A549 (cell line): Measurements from ENCODE around the gene HCFC1R1. TPM values are rescaled to one million over a fixed set of nuclear protein-coding genes. Genes with fewer than 3 reads are reported as not detected.

Source experiments
- CEBPB ChIP-seq, 2 experiments: fragments of >200 bp in 1 of 2; sonication (Bioruptor Twin) in 1 of 2; formaldehyde crosslinking in 1 of 2; IDR thresholded peaks; 2 replicates each; pipeline ENCODE4 v1.6.1; 2012 to 2016
- CHD4 ChIP-seq: fragments of 200-600 bp; sonication (generic); IDR thresholded peaks from 2 replicates; pipeline ENCODE4 v1.6.1; 2016; ENCODE audit warnings: antibody characterized with exemption, mild to moderate bottlenecking, borderline replicate concordance
- E2F6 ChIP-seq: IDR thresholded peaks from 2 replicates; pipeline ENCODE4 v1.6.1; 2012; ENCODE audit warnings: low read depth, borderline replicate concordance
- FOSB ChIP-seq: fragments of 250-450 bp; sonication (Bioruptor Pico); IDR thresholded peaks from 2 replicates; pipeline ENCODE4 v1.5.0; 2020; ENCODE audit warnings: mild to moderate bottlenecking, moderate library complexity
- GATA3 ChIP-seq: IDR thresholded peaks from 2 replicates; pipeline ENCODE4 v1.6.1; 2012; ENCODE audit warnings: borderline replicate concordance
- HEYL ChIP-seq: fragments of 250-450 bp; sonication (Bioruptor Pico); IDR thresholded peaks from 2 replicates; pipeline ENCODE4 v1.8.0; 2021; ENCODE audit warnings: mild to moderate bottlenecking, moderate library complexity
- HOXB5 ChIP-seq: fragments of 250-450 bp; sonication (Bioruptor Pico); IDR thresholded peaks from 2 replicates; pipeline ENCODE4 v1.5.0; 2020; ENCODE audit warnings: mild to moderate bottlenecking, moderate library complexity
- KDM1A ChIP-seq: fragments of 200-600 bp; sonication (generic); IDR thresholded peaks from 2 replicates; pipeline ENCODE4 v1.6.1; 2016; ENCODE audit warnings: low read depth, mild to moderate bottlenecking
- NFE2L2 ChIP-seq: fragments of 150-350 bp; conservative IDR thresholded peaks from 2 replicates; pipeline ENCODE4 v1.6.1; 2014; ENCODE audit warnings: low read length
- NR3C1 ChIP-seq: fragments of >200 bp; sonication (Bioruptor Twin); formaldehyde crosslinking; IDR thresholded peaks from 3 replicates; pipeline ENCODE4 v1.6.1; 2017
- PHF8 ChIP-seq: fragments of 200-600 bp; sonication (generic); IDR thresholded peaks from 2 replicates; pipeline ENCODE4 v1.6.1; 2016; ENCODE audit warnings: low read depth, mild to moderate bottlenecking, antibody characterized with exemption, moderate library complexity, borderline replicate concordance
- POLR2AphosphoS2 ChIP-seq: conservative IDR thresholded peaks from 2 replicates; pipeline ENCODE4 v1.6.1; 2012; ENCODE audit warnings: low read length, improper control_type of control experiment, inconsistent platforms
- REST ChIP-seq: fragments of 200-600 bp; sonication (generic); IDR thresholded peaks from 2 replicates; pipeline ENCODE4 v1.6.1; 2016; ENCODE audit warnings: antibody characterized with exemption, mild to moderate bottlenecking, moderate library complexity
- RNF2 ChIP-seq: fragments of 200-600 bp; sonication (generic); IDR thresholded peaks from 2 replicates; pipeline ENCODE4 v1.6.1; 2016; ENCODE audit warnings: low read depth, mild to moderate bottlenecking, antibody characterized with exemption, moderate library complexity, borderline replicate concordance
- SREBF2 ChIP-seq: fragments of 450-650 bp; IDR thresholded peaks from 2 replicates; pipeline ENCODE4 v1.6.1; 2014; ENCODE audit warnings: mild to moderate bottlenecking, moderate library complexity
- TP53 ChIP-seq: fragments of 250-450 bp; sonication (Bioruptor Pico); IDR thresholded peaks from 2 replicates; pipeline ENCODE4 v1.5.0; 2021; ENCODE audit warnings: mild to moderate bottlenecking, moderate library complexity
- USF2 ChIP-seq: fragments of 450-650 bp; IDR thresholded peaks from 2 replicates; pipeline ENCODE4 v1.6.1; 2014; ENCODE audit warnings: antibody characterized with exemption
- polyA plus RNA-seq, 4 experiments: library from polyadenylated mRNA; depleted of rRNA in 3 of 4; stranded (reverse); fragments of >200 nt; fragmentation: RNase III in 1 of 4; extraction: RNeasy Plus Mini Kit Qiagen cat#74134 plus additional on column Dnase treatment in 1 of 4; gene quantifications; 2 replicates in 3 of 4; 3 replicates in 1 of 4; pipeline ENCODE4 v1.2.3, GENCODE V29; 2011 to 2017
- TF ChIP-seq, protein P1 (sequence below): fragments of 150-350 bp; IDR thresholded peaks from 2 replicates; pipeline ENCODE4 v1.6.1; 2014; ENCODE audit warnings: low read depth, mild to moderate bottlenecking, low read length
- TF ChIP-seq, protein P2 (sequence below): fragments of >200 bp; sonication (Bioruptor Twin); formaldehyde crosslinking; IDR thresholded peaks from 2 replicates; pipeline ENCODE4 v1.6.1; 2016
- TF ChIP-seq, protein P3 (sequence below): IDR thresholded peaks from 2 replicates; pipeline ENCODE4 v1.6.1; 2012
- TF ChIP-seq, protein P4 (sequence below): IDR thresholded peaks from 2 replicates; pipeline ENCODE4 v1.6.1; 2012

HCFC1R1 gene
- polyA plus RNA-seq, 2 of the 4 experiments (the other 2 are of a cell fraction): 46.4 to 179 TPM

- TF ChIP-seq, protein P1, sequence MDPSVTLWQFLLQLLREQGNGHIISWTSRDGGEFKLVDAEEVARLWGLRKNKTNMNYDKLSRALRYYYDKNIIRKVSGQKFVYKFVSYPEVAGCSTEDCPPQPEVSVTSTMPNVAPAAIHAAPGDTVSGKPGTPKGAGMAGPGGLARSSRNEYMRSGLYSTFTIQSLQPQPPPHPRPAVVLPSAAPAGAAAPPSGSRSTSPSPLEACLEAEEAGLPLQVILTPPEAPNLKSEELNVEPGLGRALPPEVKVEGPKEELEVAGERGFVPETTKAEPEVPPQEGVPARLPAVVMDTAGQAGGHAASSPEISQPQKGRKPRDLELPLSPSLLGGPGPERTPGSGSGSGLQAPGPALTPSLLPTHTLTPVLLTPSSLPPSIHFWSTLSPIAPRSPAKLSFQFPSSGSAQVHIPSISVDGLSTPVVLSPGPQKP: no peak
- TF ChIP-seq NR3C1: no peak
- TF ChIP-seq RNF2: no peak
- TF ChIP-seq, protein P2, sequence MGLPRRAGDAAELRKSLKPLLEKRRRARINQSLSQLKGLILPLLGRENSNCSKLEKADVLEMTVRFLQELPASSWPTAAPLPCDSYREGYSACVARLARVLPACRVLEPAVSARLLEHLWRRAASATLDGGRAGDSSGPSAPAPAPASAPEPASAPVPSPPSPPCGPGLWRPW: no peak
- TF ChIP-seq, protein P3, sequence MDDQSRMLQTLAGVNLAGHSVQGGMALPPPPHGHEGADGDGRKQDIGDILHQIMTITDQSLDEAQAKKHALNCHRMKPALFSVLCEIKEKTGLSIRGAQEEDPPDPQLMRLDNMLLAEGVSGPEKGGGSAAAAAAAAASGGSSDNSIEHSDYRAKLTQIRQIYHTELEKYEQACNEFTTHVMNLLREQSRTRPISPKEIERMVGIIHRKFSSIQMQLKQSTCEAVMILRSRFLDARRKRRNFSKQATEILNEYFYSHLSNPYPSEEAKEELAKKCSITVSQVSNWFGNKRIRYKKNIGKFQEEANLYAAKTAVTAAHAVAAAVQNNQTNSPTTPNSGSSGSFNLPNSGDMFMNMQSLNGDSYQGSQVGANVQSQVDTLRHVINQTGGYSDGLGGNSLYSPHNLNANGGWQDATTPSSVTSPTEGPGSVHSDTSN: no peak; the same call in none of the 2 replicates
- TF ChIP-seq KDM1A: no peak
- peak; percentile 53; the same call in 1 of the 2 replicates for TF ChIP-seq GATA3
- TF ChIP-seq E2F6: no peak
- TF ChIP-seq, protein P4, sequence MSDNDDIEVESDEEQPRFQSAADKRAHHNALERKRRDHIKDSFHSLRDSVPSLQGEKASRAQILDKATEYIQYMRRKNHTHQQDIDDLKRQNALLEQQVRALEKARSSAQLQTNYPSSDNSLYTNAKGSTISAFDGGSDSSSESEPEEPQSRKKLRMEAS: peak; percentile 9; the same call in 1 of the 2 replicates
- no peak for TF ChIP-seq REST
- 0 out of 4 replicates have a peak, but pooled peaks of 1 of the 2 experiments have one; percentile 26 for TF ChIP-seq CEBPB (IDR thresholded peaks at IDR 0.05)
- peak; percentile 38; the same call in 1 of the 2 replicates for TF ChIP-seq HOXB5
- TF ChIP-seq CHD4: no peak
- no peak for TF ChIP-seq PHF8
- TF ChIP-seq HEYL (CRISPR knock-in tag): no peak
- TF ChIP-seq SREBF2: no peak
- no peak for TF ChIP-seq USF2
- no peak for TF ChIP-seq NFE2L2
- TF ChIP-seq TP53 (CRISPR knock-in tag): no peak
- TF ChIP-seq POLR2AphosphoS2: no peak; the same call in 1 of the 2 replicates
- no peak for TF ChIP-seq FOSB
These were observed 2.1 kb downstream of the HCFC1R1 start (continued) for GRCh38 chr16:3021449-3022207.
